A549 (cell line): ENCODE measurements around the gene TMEM247.

Experiments used
- BCL3 ChIP-seq: fragments of >200 bp; sonication (Bioruptor Twin); formaldehyde crosslinking; IDR thresholded peaks from 3 replicates; pipeline ENCODE4 v1.6.1; 2016
- CHD2 ChIP-seq: fragments of 150-350 bp; IDR thresholded peaks from 2 replicates; pipeline ENCODE4 v1.6.1; 2014; ENCODE audit warnings: low read length; ENCODE audit not compliant: partially characterized antibody
- CTCF ChIP-seq: fragments of >200 bp; sonication (Bioruptor Twin); formaldehyde crosslinking; IDR thresholded peaks from 3 replicates; pipeline ENCODE4 v1.5.1; 2016
- EP300 ChIP-seq, 2 experiments: fragments of >200 bp; sonication (Bioruptor Twin); formaldehyde crosslinking; IDR thresholded peaks; 2 replicates in 1 of 2; 3 replicates in 1 of 2; pipeline ENCODE4 v1.6.1; 2016 to 2017
- ESRRA ChIP-seq: fragments of 150-350 bp; IDR thresholded peaks from 2 replicates; pipeline ENCODE4 v1.6.1; 2014; ENCODE audit warnings: mild to moderate bottlenecking, low read length, borderline replicate concordance
- REST ChIP-seq: fragments of 200-600 bp; sonication (generic); IDR thresholded peaks from 2 replicates; pipeline ENCODE4 v1.6.1; 2016; ENCODE audit warnings: antibody characterized with exemption, mild to moderate bottlenecking, moderate library complexity
- USF2 ChIP-seq: fragments of 450-650 bp; IDR thresholded peaks from 2 replicates; pipeline ENCODE4 v1.6.1; 2014; ENCODE audit warnings: antibody characterized with exemption

GRCh38 chr2:46510598-46511177 is 31.3 kb downstream of the TMEM247 start:
- TF ChIP-seq EP300 (IDR thresholded peaks at IDR 0.05): no peak
- no peak for TF ChIP-seq CTCF
- no peak for TF ChIP-seq CHD2
- no peak for TF ChIP-seq USF2
- no peak for TF ChIP-seq ESRRA
- TF ChIP-seq BCL3: no peak
- TF ChIP-seq REST: no peak
